ENCODE measurements around the gene MDFI. TPM values are rescaled to one million over a fixed set of nuclear protein-coding genes. Genes with fewer than 3 reads are reported as not detected.

MDFI gene
- total and polyA plus RNA-seq, 4 experiments from 2014 or later: not detected

DNA sequence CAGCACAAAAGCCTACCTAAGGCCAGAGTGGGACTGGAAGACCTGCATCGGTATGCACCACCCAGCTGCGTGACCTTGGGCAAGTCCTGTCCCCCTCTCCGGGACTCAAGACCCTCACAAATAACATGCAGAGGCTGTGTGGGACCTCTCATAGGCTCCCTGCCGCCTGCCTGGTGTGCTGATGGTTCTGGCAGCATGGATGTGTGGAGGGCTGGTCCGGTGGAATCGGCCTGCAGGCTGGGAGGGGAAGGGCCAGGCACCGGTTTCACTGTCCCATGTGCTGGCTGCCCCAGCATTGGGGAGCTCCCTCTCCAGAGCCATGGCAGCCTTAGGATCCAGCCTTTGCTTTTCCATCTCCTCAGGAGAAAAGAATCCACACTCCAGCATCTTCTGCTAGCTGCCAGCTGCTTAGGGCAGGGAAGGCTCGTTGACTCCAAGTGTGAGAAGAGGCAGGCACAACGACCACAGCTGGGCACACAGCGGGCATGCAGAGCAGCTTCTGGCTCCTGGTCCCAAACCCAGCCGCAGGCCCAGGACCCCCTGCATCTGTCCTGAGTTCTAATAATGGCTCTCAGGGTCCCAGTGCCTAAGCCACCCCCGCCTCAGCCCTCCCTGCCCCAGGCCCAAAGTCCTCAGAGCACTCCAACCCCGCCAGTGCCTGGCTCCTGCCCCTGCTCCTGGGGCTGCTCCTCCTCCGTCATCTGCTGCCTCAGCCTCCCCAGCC, 64.7 kb downstream of the MDFI start:
- Histone ChIP-seq H3K27ac (ENCODE audit: low read depth, low read length) (no peak overlapping the region), H3K4me3 (ENCODE audit: low read length in 2 of 2) (no peak overlapping the region), H3K9me3 (ENCODE audit: control insufficient read depth in 1 of 2, low read length in 2 of 2) (no peaks in the 10 kb centered on the region), H3K36me3 (ENCODE audit: insufficient read depth, low read length) (no peaks in the 10 kb centered on the region), H3K27me3 (ENCODE audit: insufficient read depth, low read length) (no peaks in the 10 kb centered on the region), H3K4me1 (ENCODE audit: insufficient read depth, low read length) (peaks cover 26% of the 10 kb centered on the region)
- Mint-ChIP-seq H3K4me3 (no peak overlapping the region), H3K27ac (peak overlapping the region in 1 of 7 donors; percentile 37), H3K9me3 (no peaks in the 10 kb centered on the region), H3K36me3 (peaks cover 0 to 5% of the 10 kb centered on the region in 2 donors), H3K27me3 (no peaks in the 10 kb centered on the region), H3K4me1 (peaks cover 15 to 29% (median 27%) of the 10 kb centered on the region in 4 donors)
- intact Hi-C loops (cut with micrococcal nuclease): no loop called here
- DNase-seq: no peak
- CTCF ChIA-PET (ENCODE audit: partially characterized antibody): no interaction called here
- POLR2A ChIA-PET (ENCODE audit: partially characterized antibody): no interaction called here

Small RNAs within 50 kb of the gene (microRNA-seq; reads per million reads assigned to microRNA genes)
- gene MIR4641 (ENCODE audit: borderline microRNAs expressed, borderline number of aligned reads, borderline replicate concordance): not detected

Other genes with a start within 250 kb of the MDFI start
- 1 to 10 TPM; 7.4 to 7.8 TPM for gene FOXP4, start 92.1 kb upstream of the MDFI start, total RNA-seq
- 1 to 10 TPM in 1 of 2 donors, under 1 TPM in 1; 0.08 to 1.6 TPM for gene FOXP4, start 92.1 kb upstream of the MDFI start, polyA plus RNA-seq
- 10 to 100 TPM; 12.2 to 15.7 TPM for gene TFEB, start 97.1 kb downstream of the MDFI start, total RNA-seq
- 10 to 100 TPM in 1 of 2 donors, 1 to 10 TPM in 1; 8.2 to 17.6 TPM for gene TFEB, start 97.1 kb downstream of the MDFI start, polyA plus RNA-seq
- not detected for gene PGC, start 108.9 kb downstream of the MDFI start, total RNA-seq
- gene PGC, start 108.9 kb downstream of the MDFI start, polyA plus RNA-seq: not detected
- gene FRS3, start 141.4 kb downstream of the MDFI start, total RNA-seq: 1 to 10 TPM; 8.9 to 10.0 TPM
- gene FRS3, start 141.4 kb downstream of the MDFI start, polyA plus RNA-seq: 1 to 10 TPM; 2.2 to 2.8 TPM
- gene PRICKLE4, start 142.3 kb downstream of the MDFI start, total RNA-seq: not detected
- not detected for gene PRICKLE4, start 142.3 kb downstream of the MDFI start, polyA plus RNA-seq
- gene TOMM6, start 149.2 kb downstream of the MDFI start, total RNA-seq: 100 to 1,000 TPM; 118 to 126 TPM
- gene TOMM6, start 149.2 kb downstream of the MDFI start, polyA plus RNA-seq: 100 to 1,000 TPM; 301 to 353 TPM

Measured in CD4-positive, alpha-beta memory T cell (primary cell).